ENCODE measurements around the gene PRCC.
"Not testable (repeated sequence)": the region's sequence is repeated elsewhere in the genome, so short reads cannot be mapped to it uniquely, and the experiment has no call there.

Gene PRCC

DNA sequence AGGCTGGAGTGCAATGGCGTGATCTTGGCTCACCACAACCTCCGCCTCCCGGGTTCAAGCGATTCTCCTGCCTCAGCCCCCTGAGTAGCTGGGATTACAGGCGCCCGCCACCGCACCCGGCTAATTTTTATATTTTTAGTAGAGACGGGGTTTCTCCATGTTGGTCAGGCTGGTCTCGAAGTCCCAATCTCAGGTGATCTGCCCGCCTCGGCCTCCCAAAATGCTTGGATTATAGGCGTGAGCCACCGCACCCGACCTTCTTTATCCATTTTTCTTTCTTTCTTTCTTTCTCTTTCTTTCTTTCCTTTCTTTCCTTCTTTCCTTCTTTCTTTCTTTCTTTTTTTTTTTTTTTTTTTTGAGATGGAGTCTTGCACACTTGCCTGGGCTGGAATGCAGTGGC lies 2.2 kb upstream of the PRCC start:
- DNase-seq (ENCODE audit: low read depth in 2 of 2): not testable (repeated sequence)

DNA sequence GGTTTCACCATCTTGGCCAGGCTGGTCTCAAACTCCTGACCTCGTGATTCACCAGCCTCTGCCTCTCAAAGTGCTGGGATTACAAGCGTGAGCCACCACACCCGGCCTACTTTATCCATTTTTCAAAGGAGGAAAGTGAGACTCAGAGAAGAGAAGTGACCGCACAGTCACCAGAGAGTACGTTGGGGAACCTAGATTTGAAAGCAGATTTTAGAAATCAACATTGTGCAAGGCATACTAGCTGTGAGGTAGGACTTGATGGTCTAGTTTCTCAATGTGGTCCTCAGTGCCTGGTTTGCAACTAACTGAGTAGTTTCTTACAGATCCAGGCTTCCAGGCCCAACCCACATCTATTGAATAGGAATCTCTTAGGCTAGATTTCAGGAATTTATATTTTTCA lies 1.7 kb upstream of the PRCC start:
- no peak for DNase-seq (ENCODE audit: low read depth in 2 of 2)

DNA sequence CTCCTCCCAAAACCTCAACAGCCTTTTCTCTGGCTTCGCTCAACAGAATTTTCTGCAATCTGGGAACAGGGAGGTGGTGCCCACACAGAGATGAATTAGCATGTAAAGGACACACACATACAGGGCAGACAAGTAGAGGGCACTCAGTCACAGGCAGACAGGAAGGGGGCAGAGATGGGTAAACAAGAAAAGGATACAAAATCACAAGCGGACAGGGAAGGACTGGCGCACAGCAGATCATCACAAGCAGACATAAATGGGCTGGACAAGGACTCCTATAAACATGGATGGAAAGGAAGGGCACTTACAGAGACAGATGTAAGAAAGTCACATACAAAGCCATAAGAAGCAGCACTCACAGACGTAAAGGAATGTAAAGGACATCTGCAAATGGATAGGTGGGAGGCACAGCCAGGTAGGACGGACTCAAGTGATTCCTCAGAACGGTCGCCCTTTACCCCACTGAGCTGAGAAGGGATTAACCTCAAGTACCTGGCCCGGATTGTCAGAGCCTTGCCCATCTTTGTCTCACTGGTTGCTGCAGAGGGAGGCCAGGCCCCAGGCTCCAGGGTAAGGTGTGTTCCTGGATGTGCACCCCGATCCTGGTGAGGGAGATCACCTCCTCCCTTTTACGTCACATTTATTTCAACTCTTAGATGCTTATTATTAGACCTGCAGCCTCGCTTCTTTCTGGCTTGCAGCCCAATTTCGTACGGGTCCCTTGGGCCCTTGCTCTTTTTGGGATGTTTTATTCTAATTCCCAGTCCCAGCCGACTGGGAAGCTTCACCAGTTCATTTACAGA lies 836 bp upstream of the PRCC start:
- no peak for DNase-seq (ENCODE audit: low read depth in 2 of 2)

DNA sequence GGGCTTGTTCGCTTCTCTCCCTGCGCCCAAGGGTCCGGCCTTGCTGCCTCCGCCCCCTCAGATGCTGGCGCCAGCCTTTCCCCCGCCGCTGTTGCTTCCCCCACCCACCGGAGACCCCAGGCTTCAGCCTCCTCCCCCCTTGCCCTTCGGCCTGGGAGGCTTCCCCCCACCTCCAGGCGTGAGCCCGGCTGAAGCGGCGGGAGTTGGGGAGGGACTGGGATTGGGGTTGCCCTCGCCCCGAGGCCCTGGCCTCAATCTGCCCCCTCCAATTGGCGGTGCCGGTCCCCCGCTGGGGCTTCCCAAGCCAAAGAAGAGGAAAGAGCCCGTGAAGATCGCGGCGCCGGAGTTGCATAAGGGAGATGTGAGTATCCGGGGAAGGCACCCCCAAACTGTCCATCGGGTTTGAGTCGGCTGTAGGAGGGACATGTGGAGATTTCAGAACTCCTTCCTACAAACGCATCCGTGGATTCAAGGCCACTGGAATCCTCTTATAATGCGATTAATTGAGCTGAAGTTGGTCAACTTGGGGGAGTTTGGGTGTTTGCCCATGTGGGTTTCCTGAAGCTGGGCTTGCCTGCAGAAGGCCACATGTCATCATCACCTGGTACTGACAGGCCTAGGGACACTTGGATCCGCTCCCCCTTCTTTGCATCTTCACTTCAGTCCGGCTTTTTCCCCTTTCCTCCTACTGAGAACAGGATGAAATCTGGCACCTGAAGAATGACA lies 707 bp downstream of the PRCC start:
- no peak for DNase-seq (ENCODE audit: low read depth in 2 of 2)

DNA sequence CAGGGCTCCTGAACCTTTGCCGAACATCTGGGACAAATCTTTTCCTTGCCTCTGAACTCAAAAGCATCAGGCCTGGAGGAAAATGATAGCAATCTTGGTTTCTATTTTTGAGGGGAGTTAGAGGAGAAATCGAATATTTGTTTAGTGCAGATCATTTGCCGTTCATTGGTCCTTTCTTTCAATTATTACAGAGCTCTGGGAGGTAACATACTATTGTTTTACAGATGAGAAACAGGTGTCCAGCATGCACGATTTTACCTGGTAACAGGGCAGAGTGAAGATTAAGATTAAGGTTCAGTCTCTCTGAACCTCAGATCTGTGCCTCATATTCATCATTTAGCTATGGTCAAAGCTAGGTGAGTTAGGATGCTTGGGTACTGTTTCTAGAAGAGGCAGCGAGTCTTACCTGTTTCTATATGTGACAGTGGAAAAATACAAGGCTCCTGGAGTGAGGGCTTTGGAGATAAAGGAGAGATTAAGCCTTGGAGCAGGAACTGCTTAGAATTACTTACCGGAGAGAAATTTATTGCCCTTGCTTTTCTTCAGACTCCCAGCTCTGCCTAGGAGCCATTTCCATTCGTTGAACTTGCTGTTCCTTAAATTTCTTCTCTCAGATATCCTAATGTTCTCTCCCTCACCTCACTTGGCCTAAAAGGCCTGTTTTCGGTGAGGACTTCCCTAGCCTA lies 1.4 kb downstream of the PRCC start:
- DNase-seq (ENCODE audit: low read depth in 2 of 2): no peak

DNA sequence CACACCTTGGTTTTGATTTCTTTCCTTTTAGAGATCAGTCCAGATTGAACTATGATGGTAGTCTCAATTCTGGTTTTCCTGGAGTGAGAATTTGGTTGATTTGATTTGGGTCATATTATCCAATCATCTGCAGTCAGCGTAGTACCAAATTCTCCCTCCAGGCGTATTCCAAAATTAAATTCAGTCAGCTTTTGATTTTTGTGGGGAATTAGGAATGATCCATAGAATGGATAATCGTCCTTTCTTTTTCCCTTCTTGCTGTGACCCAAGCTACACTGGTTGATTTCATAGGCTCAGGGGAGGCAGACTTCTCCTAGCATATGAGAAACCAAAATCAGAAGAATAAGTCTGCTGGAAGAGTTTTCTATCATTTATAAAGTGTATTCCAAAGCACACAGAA lies 4.9 kb downstream of the PRCC start:
- no peak for DNase-seq (ENCODE audit: low read depth in 2 of 2)

DNA sequence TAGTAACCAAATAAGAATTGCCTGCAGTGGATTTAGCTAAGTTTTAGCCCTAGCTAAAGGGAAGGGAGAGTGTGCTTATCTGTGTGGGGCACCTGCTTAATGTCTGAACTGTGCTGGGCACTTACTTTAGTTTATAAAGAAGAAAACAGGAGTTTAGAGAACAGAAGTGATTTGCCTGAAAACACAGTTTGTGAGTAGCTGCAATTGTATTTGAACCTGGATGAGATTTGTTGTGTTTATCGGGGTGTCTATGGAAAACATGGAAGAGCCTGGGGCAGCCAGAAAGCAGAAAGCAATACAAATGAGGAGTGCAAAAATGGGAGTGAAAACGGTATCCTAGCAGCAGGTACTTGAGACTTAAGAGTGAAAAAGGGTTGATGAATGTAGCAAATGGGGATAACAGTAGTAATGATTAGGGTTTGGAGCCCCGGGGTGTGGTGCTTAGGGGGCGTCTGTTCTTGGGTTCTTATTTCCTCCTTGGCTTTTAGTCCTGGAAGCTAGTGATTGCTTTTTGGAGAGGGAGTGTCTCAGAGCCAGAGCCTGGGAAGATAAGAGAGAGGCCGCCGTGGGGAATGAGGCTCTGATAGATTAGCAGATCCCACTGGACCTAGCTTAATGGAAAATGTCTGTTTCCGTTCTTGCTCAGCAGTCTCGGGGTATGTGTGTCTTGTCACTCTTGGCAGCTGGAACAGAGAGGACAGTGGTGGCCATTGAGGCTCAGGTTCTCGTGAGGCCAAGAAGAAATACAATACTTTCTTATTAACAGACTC lies 5.6 kb downstream of the PRCC start:
- no peak for DNase-seq (ENCODE audit: low read depth in 2 of 2)

DNA sequence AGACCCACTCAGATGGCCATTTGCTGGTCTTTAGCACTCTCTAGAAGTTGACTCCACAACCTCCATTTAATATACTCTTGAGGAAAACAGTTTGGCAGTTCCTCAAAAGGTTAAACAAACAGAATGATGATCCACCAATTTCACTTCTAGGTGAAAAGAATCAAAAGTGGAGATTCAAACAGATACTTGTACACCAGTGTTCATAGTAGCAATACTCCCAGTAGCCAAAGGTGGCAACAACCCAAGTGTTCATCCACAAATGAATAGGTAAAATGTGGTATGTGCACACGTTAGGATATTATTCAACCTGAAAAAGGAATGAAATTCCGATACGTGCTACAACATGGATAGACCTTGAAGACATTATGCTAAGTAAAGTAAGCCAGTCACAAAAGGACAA lies 6.3 kb downstream of the PRCC start:
- DNase-seq (ENCODE audit: low read depth in 2 of 2): no peak

DNA sequence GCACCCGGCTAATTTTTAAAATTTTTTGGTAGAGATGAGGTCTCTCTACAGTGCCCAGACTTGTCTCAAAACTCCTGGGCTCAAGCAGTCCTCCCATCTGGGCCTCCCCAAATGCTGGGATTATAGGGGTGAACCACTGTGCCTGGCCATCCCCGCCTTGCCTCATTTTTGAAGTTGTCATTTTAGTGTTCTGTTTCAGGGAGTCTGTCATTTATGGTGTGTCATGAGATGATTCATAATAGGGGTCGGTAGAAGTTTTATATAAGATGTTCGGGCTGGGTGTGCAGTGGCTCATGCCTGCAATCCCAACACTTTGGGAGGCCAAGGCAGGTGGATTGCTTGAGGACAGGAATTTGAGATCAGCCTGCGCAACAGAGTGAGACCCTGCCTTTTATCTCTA lies 8.5 kb downstream of the PRCC start:
- no peak for DNase-seq (ENCODE audit: low read depth in 2 of 2)

DNA sequence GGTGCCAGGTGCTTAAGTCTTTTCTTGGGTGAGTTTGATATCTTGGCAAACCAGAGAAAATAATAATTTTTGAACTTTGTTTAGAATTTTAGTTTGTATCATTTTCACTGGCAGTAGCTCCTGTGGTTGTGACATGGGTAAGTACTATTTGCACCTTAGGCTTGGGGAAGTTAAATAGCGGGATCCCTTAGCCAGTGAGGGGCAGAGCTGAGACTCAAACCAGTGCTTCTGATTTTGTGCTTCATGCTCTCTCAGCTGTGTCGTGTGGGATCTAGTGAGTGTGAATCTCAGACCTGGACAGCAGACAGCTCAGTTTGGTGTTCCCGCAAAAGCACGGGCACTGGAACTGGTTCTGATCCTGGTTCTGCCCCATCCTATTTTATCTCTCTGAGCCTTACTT lies 9.6 kb downstream of the PRCC start:
- no peak for DNase-seq (ENCODE audit: low read depth in 2 of 2)

DNA sequence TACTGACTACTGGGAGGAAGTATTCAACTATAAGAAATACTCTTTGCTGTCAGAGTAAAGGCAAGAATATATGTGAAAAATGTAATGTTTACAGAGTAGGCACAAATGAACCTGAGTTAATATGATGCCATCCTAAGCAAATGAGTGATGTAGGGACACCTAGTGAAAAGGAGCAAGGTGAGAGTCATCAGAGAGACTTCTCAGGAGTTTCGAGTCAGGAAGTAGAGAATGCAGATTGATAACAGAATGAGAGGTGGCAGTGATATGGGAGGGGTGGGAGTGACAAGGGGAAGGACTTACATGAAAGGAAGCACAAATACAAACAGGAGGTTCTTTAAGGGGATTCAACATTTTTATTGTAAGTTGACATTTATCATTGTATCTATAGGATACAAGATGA lies 10.2 kb downstream of the PRCC start:
- DNase-seq (ENCODE audit: low read depth in 2 of 2): no peak

DNA sequence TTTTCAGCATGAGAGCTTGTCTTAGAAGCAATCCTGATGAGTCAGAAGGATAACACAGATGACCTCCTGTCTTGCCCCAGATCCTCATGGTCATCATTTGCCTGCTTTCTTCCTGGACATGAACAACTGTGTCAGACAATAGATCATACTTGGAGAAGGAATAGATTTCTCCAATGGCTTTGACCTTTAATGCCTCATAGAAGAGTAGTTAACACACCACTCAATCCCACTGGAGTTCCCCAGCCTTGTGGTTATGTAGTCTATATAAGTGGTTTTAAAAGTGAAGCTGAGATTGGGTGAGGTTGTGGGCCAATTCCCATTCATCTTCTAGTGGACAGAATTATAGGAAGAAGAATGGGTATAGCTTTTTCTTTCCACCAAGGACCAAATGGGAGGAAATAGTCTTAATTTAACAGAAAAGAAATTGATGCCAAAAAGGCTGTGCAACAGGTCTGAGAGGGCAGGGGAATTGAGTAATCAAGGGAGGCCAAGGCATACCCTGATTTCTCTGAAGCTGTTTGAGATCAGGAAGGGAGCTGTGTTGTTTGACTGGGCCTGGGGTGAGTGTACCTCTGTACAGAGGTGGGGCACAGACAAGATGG lies 14.4 kb downstream of the PRCC start:
- no peak for DNase-seq (ENCODE audit: low read depth in 2 of 2)

DNA sequence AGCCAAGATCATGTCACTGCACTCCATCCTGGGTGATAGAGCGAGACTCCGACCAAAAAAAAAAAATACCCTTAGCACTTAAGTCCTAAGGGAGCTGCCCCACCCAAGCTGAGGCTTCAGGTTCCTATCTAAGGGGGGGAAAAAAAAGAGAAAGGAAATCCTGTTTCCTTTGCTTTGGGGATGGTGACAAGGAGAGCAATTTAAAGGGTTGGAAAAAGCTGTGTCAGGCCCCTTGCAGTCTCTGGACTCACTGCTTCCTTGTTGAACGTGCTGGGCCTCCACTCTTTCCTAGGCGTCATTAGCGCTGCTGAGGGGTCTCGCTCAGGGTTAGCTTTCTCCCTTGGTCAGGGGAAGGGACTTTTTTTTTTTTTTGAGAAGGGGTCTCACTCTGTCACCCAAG lies 18.1 kb downstream of the PRCC start:
- DNase-seq (ENCODE audit: low read depth in 2 of 2): no peak

DNA sequence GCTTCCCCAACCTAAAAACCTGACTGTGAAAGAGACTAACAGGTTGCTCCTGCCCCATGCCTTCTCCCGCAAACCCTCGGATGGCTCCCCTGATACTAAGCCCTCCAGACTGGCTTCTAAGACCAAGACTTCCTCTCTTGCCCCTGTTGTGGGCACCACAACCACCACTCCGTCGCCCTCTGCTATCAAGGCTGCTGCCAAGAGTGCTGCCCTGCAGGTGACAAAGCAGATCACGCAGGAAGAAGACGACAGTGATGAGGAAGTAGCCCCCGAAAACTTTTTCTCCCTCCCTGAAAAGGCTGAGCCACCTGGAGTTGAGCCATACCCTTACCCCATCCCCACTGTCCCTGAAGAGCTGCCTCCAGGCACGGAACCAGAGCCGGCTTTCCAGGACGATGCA lies 19.3 kb downstream of the PRCC start:
- DNase-seq (ENCODE audit: low read depth in 2 of 2): no peak

DNA sequence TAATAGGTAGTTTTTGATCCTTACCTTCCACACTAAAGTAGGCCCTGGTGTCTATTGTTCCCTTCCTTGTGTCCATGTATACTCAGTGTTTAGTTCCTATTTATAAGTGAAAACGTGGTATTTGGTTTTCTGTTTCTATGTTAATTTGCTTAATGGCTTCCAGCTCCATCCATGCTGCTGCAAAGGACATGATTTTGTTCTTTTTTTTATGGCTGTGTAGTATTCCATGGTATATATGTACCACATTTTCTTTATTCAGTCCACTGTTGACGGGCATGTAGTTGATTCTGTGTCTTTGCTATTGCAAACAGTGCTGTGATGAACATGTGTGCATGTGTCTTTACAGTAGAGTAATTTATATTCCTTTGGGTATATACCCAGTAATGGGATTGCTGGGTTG lies 20.8 kb downstream of the PRCC start:
- no peak for DNase-seq (ENCODE audit: low read depth in 2 of 2)

DNA sequence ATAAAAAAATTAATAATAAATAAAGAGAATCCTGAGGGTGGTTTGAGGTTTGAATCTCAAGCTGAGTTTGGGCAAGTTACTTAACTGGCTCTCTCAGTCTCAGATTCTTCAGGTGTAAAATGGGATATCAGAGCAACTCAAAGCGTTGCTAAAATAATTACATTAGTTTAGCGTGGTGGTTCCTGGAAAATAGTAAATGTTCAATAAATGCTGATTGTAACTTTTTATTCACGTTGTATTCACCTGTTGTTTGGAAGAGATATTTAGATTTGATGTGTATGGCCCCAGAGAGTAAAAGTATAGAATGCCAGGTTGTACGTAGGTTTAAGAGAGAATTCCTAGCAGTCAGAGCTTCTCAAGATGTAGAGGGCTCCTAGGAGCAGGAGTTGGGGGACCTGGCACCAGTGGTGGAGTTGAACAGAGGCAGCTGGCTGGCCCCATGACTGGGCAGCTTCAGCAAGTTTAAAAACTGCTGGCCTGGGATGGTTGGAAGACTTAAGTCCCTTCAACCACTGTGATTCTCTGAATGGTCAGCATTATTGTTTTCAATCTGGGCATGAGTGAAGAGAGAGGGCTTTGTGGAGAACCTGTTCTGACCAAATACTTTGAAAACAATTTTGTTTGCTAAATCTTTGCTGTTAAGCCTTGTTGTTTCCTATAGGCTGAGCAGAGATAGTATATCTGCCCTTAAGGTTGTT lies 22.4 kb downstream of the PRCC start:
- DNase-seq (ENCODE audit: low read depth in 2 of 2): no peak

DNA sequence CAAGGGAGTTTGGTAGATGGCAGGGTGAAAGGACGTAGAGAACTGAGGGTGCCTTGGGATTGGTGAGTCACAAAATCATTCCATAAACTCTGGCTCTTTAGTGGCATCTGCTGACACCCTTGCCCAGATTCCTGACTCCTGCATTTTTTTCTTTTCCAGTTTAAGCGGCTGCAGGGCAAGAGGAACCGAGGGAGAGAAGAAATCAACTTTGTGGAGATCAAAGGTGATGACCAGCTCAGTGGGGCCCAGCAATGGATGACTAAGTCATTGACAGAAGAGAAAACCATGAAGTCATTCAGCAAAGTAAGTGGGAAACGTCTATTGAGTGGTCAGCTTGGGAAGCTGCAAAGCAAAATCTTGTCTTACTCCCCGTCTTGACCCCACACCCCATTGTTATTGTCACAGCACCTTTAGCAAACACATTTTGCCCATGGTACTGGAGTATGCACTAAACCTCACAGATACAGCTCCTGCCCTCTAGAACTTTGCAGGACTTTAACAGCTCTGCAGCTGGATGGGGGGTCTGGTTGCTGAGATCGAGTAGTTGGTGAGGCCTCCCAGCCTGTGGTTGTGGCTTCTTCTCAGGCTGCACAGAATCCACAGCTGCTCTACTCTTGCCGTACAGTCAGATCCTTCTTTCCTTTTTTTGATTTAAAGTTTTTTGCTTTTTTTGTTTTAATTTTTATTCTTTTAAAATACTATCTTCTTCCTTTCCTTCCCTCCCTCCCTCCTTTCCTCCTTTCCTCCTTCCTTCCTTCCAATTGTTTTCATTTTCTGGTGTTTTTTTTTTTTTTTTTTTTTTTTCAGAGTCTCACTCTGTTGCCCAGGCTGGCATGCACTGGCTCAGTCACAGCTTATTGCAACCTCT lies 27.4 kb downstream of the PRCC start:
- DNase-seq (ENCODE audit: low read depth in 2 of 2): no peak

DNA sequence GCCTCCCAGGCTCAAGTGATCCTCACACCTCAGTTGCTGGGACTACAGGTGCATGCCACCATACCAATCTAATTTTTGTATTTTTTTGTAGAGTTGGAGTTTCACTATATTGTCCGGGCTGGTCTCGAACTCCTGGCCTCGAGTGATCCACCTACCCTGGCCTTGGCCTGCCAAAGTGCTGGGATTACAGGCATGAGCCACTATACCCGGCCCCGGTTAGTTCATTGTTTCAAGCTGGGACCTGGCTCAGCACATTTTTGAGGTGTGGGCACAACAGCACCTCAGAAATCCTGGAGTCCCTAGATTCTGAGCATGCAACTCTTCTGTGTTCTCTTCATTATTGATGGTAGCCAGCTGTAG lies 28.0 kb downstream of the PRCC start:
- DNase-seq (ENCODE audit: low read depth in 2 of 2): no peak

DNA sequence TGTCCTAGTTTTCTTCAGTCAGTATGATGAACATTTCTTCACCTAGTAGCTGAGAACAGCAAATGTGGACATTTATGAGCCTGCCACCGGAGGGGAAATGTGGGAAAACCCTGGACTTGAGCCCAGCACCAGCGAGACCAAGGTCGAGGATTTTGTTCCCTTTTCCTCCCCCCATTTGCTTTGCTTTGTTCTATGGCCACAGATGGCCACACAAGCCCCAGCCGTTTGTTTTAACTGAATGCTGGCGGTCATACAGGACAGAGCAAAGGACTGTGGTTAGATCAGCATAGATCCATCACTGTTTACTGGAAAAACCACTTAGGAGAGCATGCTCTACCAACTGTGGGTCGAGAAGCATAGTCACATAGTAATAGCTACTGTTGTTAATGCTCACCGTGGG lies 28.5 kb downstream of the PRCC start:
- no peak for DNase-seq (ENCODE audit: low read depth in 2 of 2)

Measured in stimulated activated CD8-positive, alpha-beta memory T cell treated with anti-CD3 and anti-CD28 coated beads, Interleukin-2, amount 100 ng/mL, for 48 hours (primary cell).